ENCODE measurements around the gene NEK7.

Gene NEK7

GRCh38 chr1:198280080-198280479 is 123.3 kb downstream of the NEK7 start:
- Histone ChIP-seq H3K4me3 (ENCODE audit: low read depth in 1 of 2, low read length in 1 of 2) (no peak overlapping the region), H3K36me3 (peaks cover 11% of the 10 kb centered on the region), H3K27ac (no peak overlapping the region), H3K27me3 (no peaks in the 10 kb centered on the region), H3K4me1 (ENCODE audit: control insufficient read depth in 1 of 2, insufficient read depth in 1 of 2, low read depth in 1 of 2, low read length in 1 of 2) (no peaks in the 10 kb centered on the region), H3K9me3 (no peaks in the 10 kb centered on the region)
- TF ChIP-seq CTCF (IDR thresholded peaks at IDR 0.05), result no peak

GRCh38 chr1:198281911-198282310 is 125.1 kb downstream of the NEK7 start:
- peaks cover 11% of the 10 kb centered on the region for H3K36me3 ChIP-seq
- no peak overlapping the region for H3K27ac ChIP-seq
- H3K27me3 ChIP-seq, result no peaks in the 10 kb centered on the region
- no peaks in the 10 kb centered on the region for H3K9me3 ChIP-seq
- H3K4me3 ChIP-seq (ENCODE audit: low read depth in 1 of 2, low read length in 1 of 2), result no peak overlapping the region
- H3K4me1 ChIP-seq (ENCODE audit: control insufficient read depth in 1 of 2, insufficient read depth in 1 of 2, low read depth in 1 of 2, low read length in 1 of 2), result no peaks in the 10 kb centered on the region
- no peak for TF ChIP-seq CTCF (IDR thresholded peaks at IDR 0.05)

- no peaks in the 10 kb centered on the region for H3K9me3 ChIP-seq
- no peaks in the 10 kb centered on the region for H3K4me1 ChIP-seq (ENCODE audit: control insufficient read depth in 1 of 2, insufficient read depth in 1 of 2, low read depth in 1 of 2, low read length in 1 of 2)
- no peak overlapping the region for H3K27ac ChIP-seq
- H3K36me3 ChIP-seq, result peaks cover 11% of the 10 kb centered on the region
- H3K27me3 ChIP-seq, result no peaks in the 10 kb centered on the region
- H3K4me3 ChIP-seq (ENCODE audit: low read depth in 1 of 2, low read length in 1 of 2), result no peak overlapping the region
- TF ChIP-seq CTCF (IDR thresholded peaks at IDR 0.05), result no peak
Measured at GRCh38 chr1:198283222-198283621, 126.4 kb downstream of the NEK7 start.

GRCh38 chr1:198287916-198288315 is 131.1 kb downstream of the NEK7 start:
- Histone ChIP-seq H3K36me3 (peaks cover 5% of the 10 kb centered on the region), H3K27me3 (no peaks in the 10 kb centered on the region), H3K9me3 (no peaks in the 10 kb centered on the region), H3K4me3 (ENCODE audit: low read depth in 1 of 2, low read length in 1 of 2) (no peak overlapping the region), H3K27ac (no peak overlapping the region), H3K4me1 (ENCODE audit: control insufficient read depth in 1 of 2, insufficient read depth in 1 of 2, low read depth in 1 of 2, low read length in 1 of 2) (no peaks in the 10 kb centered on the region)
- no peak for TF ChIP-seq CTCF (IDR thresholded peaks at IDR 0.05)

- Histone ChIP-seq H3K27me3 (no peaks in the 10 kb centered on the region), H3K4me3 (ENCODE audit: low read depth in 1 of 2, low read length in 1 of 2) (no peak overlapping the region), H3K27ac (no peak overlapping the region), H3K4me1 (ENCODE audit: control insufficient read depth in 1 of 2, insufficient read depth in 1 of 2, low read depth in 1 of 2, low read length in 1 of 2) (peaks cover 0 to 7% of the 10 kb centered on the region in 2 experiments), H3K9me3 (no peaks in the 10 kb centered on the region), H3K36me3 (peaks cover 14% of the 10 kb centered on the region)
- TF ChIP-seq CTCF (IDR thresholded peaks at IDR 0.05), result no peak
Measured at GRCh38 chr1:198290089-198290683, 133.4 kb downstream of the NEK7 start.
